Measurements from ENCODE around the gene DNAL1.
"Not testable (repeated sequence)": the region's sequence is repeated elsewhere in the genome, so short reads cannot be mapped to it uniquely, and the experiment has no call there.

The DNAL1 gene

GRCh38 chr14:73640796-73641365, 3.9 kb upstream of the DNAL1 start:
- DNase-seq (ENCODE audit: low read depth in 2 of 2): no peak

GRCh38 chr14:73645248-73645610, 443 bp downstream of the DNAL1 start:
- no peak for DNase-seq (ENCODE audit: low read depth in 2 of 2)

- no peak for DNase-seq (ENCODE audit: low read depth in 2 of 2)
Observed at GRCh38 chr14:73651005-73651404, 6.2 kb downstream of the DNAL1 start.

- no peak for DNase-seq (ENCODE audit: low read depth in 2 of 2)
Observed at GRCh38 chr14:73655851-73656250, 11.1 kb downstream of the DNAL1 start.

GRCh38 chr14:73659202-73659601, 14.4 kb downstream of the DNAL1 start:
- not testable (repeated sequence) for DNase-seq (ENCODE audit: low read depth in 2 of 2)

- DNase-seq (ENCODE audit: low read depth in 2 of 2): no peak
Observed at GRCh38 chr14:73660511-73660910, 15.7 kb downstream of the DNAL1 start.

- DNase-seq (ENCODE audit: low read depth in 2 of 2): no peak
Observed at GRCh38 chr14:73661872-73662271, 17.1 kb downstream of the DNAL1 start.

- DNase-seq (ENCODE audit: low read depth in 2 of 2): no peak
Observed at GRCh38 chr14:73662487-73662943, 17.7 kb downstream of the DNAL1 start.

GRCh38 chr14:73663548-73664212, 18.9 kb downstream of the DNAL1 start:
- no peak for DNase-seq (ENCODE audit: low read depth in 2 of 2)

GRCh38 chr14:73665130-73665529, 20.3 kb downstream of the DNAL1 start:
- no peak for DNase-seq (ENCODE audit: low read depth in 2 of 2)

GRCh38 chr14:73666583-73666982, 21.8 kb downstream of the DNAL1 start:
- no peak for DNase-seq (ENCODE audit: low read depth in 2 of 2)

- no peak for DNase-seq (ENCODE audit: low read depth in 2 of 2)
Observed at GRCh38 chr14:73667854-73668253, 23.1 kb downstream of the DNAL1 start.

- no peak for DNase-seq (ENCODE audit: low read depth in 2 of 2)
Observed at GRCh38 chr14:73674986-73675385, 30.2 kb downstream of the DNAL1 start.

GRCh38 chr14:73678698-73679097, 33.9 kb downstream of the DNAL1 start:
- no peak for DNase-seq (ENCODE audit: low read depth in 2 of 2)

- DNase-seq (ENCODE audit: low read depth in 2 of 2): no peak
Observed at GRCh38 chr14:73680821-73681220, 36.0 kb downstream of the DNAL1 start.

GRCh38 chr14:73684627-73685026, 39.8 kb downstream of the DNAL1 start:
- no peak for DNase-seq (ENCODE audit: low read depth in 2 of 2)

GRCh38 chr14:73685328-73685727, 40.5 kb downstream of the DNAL1 start:
- no peak for DNase-seq (ENCODE audit: low read depth in 2 of 2)

- no peak for DNase-seq (ENCODE audit: low read depth in 2 of 2)
Observed at GRCh38 chr14:73686901-73687300, 42.1 kb downstream of the DNAL1 start.

- no peak for DNase-seq (ENCODE audit: low read depth in 2 of 2)
Observed at GRCh38 chr14:73694083-73694482, 49.3 kb downstream of the DNAL1 start.

- no peak for DNase-seq (ENCODE audit: low read depth in 2 of 2)
Observed at GRCh38 chr14:73695082-73695481, 50.3 kb downstream of the DNAL1 start.

- DNase-seq (ENCODE audit: low read depth in 2 of 2): no peak
Observed at GRCh38 chr14:73695997-73696396, 51.2 kb downstream of the DNAL1 start.

GRCh38 chr14:73696466-73697400, 51.9 kb downstream of the DNAL1 start:
- DNase-seq (ENCODE audit: low read depth in 2 of 2): no peak

GRCh38 chr14:73700325-73700724, 55.5 kb downstream of the DNAL1 start:
- DNase-seq (ENCODE audit: low read depth in 2 of 2): no peak

All from stimulated activated CD8-positive, alpha-beta memory T cell treated with anti-CD3 and anti-CD28 coated beads, Interleukin-2, amount 100 ng/mL, for 1 hour (primary cell).